Fibroblast of lung (primary cell): Measurements from ENCODE around the gene NBDY.
"Not testable (repeated sequence)": the region's sequence is repeated elsewhere in the genome, so short reads cannot be mapped to it uniquely, and the experiment has no call there.

Experiments used
- EZH2 ChIP-seq: IDR thresholded peaks from 2 replicates; pipeline ENCODE4 v1.5.1; 2012; ENCODE audit warnings: low read length, control low read depth, mild to moderate bottlenecking; ENCODE audit errors: missing control alignments
- TF ChIP-seq, protein P1 (sequence below), 2 donors: IDR thresholded peaks in 1 of 2; conservative IDR thresholded peaks in 1 of 2; 1 replicate in 1 of 2; 2 replicates in 1 of 2; pipeline ENCODE4 v1.5.1; 2011 to 2012; ENCODE audit warnings: low read length in 2 of 2, control low read depth in 1 of 2, inconsistent platforms in 1 of 2, low read depth in 1 of 2, mild to moderate bottlenecking in 1 of 2

DNA sequence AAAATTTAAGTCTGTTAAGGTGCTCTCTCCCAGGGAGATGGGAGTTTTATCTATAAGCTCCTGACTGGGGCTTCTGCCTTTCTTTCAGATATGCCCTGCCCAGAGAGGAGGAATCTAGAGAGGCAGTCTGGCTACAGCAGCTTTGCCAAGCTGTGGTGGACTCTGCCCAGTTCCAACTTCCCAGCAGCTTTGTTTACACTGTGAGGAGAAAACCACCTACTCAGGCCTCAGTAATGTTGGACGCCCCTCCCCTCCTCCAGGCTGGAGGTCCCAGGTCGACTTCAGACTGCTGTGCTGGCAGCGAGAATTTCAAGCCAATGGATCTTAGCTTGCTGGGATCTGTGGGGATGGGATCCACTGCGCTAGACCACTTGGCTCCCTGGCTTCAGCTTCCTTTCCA lies 24.5 kb upstream of the NBDY start:
- TF ChIP-seq, protein P1, sequence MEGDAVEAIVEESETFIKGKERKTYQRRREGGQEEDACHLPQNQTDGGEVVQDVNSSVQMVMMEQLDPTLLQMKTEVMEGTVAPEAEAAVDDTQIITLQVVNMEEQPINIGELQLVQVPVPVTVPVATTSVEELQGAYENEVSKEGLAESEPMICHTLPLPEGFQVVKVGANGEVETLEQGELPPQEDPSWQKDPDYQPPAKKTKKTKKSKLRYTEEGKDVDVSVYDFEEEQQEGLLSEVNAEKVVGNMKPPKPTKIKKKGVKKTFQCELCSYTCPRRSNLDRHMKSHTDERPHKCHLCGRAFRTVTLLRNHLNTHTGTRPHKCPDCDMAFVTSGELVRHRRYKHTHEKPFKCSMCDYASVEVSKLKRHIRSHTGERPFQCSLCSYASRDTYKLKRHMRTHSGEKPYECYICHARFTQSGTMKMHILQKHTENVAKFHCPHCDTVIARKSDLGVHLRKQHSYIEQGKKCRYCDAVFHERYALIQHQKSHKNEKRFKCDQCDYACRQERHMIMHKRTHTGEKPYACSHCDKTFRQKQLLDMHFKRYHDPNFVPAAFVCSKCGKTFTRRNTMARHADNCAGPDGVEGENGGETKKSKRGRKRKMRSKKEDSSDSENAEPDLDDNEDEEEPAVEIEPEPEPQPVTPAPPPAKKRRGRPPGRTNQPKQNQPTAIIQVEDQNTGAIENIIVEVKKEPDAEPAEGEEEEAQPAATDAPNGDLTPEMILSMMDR (conservative IDR thresholded peaks at IDR 0.05 in 1 of 2, IDR thresholded peaks at IDR 0.05 in 1 of 2; ENCODE audit: low read depth in 1 of 2, low read length in 2 of 2): not testable (repeated sequence)
- TF ChIP-seq EZH2: not testable (repeated sequence)
